K562 (cell line): ENCODE data around the gene SP2. TPM values are rescaled to one million over a fixed set of nuclear protein-coding genes. Genes with fewer than 3 reads are reported as not detected.

ENCODE experiments used
- ASH1L ChIP-seq: fragments of 450-650 bp; IDR thresholded peaks from 2 replicates; pipeline ENCODE4 v1.6.1; 2018; ENCODE audit warnings: borderline replicate concordance, mild to moderate bottlenecking, low read depth; ENCODE audit not compliant: partially characterized antibody
- CHD1 ChIP-seq: fragments of 200-600 bp; sonication (generic); IDR thresholded peaks from one replicate; pipeline ENCODE4 v1.6.1; 2012; ENCODE audit warnings: mild to moderate bottlenecking, moderate library complexity, low read length, inconsistent platforms
- CREM ChIP-seq: IDR thresholded peaks from 2 replicates; pipeline ENCODE4 v1.6.1; 2014; ENCODE audit warnings: antibody characterized with exemption, low read depth
- CXXC5 ChIP-seq: fragments of 250-450 bp; sonication (Bioruptor Pico); IDR thresholded peaks from 2 replicates; pipeline ENCODE4 v1.8.0; 2022; ENCODE audit warnings: inconsistent platforms, mild to moderate bottlenecking, moderate library complexity
- NFE2L1 ChIP-seq: fragments of 450-650 bp; IDR thresholded peaks from 2 replicates; pipeline ENCODE4 v1.6.1; 2016; ENCODE audit warnings: missing genetic modification characterization, low read depth, mild to moderate bottlenecking, missing compliant biosample characterization, moderate library complexity, borderline replicate concordance
- NR2C1 ChIP-seq, 2 experiments: fragments of 450-650 bp; IDR thresholded peaks; 2 replicates each; pipeline ENCODE4 v1.6.1; 2017; ENCODE audit warnings: mild to moderate bottlenecking in 2 of 2, antibody characterized with exemption in 1 of 2, inconsistent platforms in 1 of 2, missing compliant biosample characterization in 1 of 2, missing genetic modification characterization in 1 of 2
- PREB ChIP-seq: sonication (generic); formaldehyde crosslinking; IDR thresholded peaks from 2 replicates; pipeline ENCODE4 v1.8.1; 2023; ENCODE audit warnings: mild to moderate bottlenecking, missing genetic modification reagents
- TAF9B ChIP-seq: fragments of 450-650 bp; IDR thresholded peaks from 2 replicates; pipeline ENCODE4 v1.6.1; 2018; ENCODE audit warnings: mild to moderate bottlenecking; ENCODE audit not compliant: partially characterized antibody
- U2AF1 ChIP-seq: fragments of 200-400 bp; formaldehyde crosslinking; optimal IDR thresholded peaks from 2 replicates; pipeline ENCODE3; 2017; ENCODE audit warnings: mild to moderate bottlenecking, low read depth, low read length, moderate library complexity
- polyA plus RNA-seq, 8 experiments: library from polyadenylated mRNA; depleted of rRNA in 4 of 8; stranded (reverse) in 5 of 8; unstranded in 3 of 8; fragments of >200 nt; fragmentation: Nextera tagmentation in 2 of 8; fragmentation: Illumina TruSeq in 1 of 8; extraction: Ambion mirVana in 2 of 8; extraction: Trizol in 1 of 8; gene quantifications; 2 replicates each; pipeline versions ENCODE4 v1.2.1 to v1.2.3, GENCODE V29; 2011 to 2014; ENCODE audit warnings: inconsistent platforms in 1 of 8, missing spikeins in 1 of 8
- total RNA-seq, 7 experiments: library from RNA; depleted of rRNA in 6 of 7; stranded (reverse); fragments of >200 nt in 6 of 7; fragmentation: Illumina TruSeq in 2 of 7; extraction: Trizol in 2 of 7; gene quantifications; 2 replicates each; pipeline versions ENCODE4 v1.2.1 to v1.2.3, GENCODE V29; 2011 to 2021; ENCODE audit warnings: low replicate concordance in 1 of 7
- TF ChIP-seq, protein P1 (sequence below): fragments of 450-650 bp; IDR thresholded peaks from one replicate; pipeline ENCODE4 v1.6.1; 2018; ENCODE audit warnings: mild to moderate bottlenecking, moderate library complexity; ENCODE audit not compliant: partially characterized antibody
- TF ChIP-seq, protein P2 (sequence below): sonication (generic); formaldehyde crosslinking; IDR thresholded peaks from 2 replicates; pipeline ENCODE4 v1.8.1; 2023; ENCODE audit warnings: missing genetic modification reagents, mild to moderate bottlenecking, borderline replicate concordance
- TF ChIP-seq, protein P3 (sequence below): sonication (generic); formaldehyde crosslinking; IDR thresholded peaks from 2 replicates; pipeline ENCODE4 v1.8.0; 2023; ENCODE audit warnings: mild to moderate bottlenecking, missing genetic modification reagents

Gene SP2
- total and polyA plus RNA-seq, 9 of the 15 experiments (the other 6 are each of a cell fraction or from before 2014, with no cell fraction given): 0.77 to 22.3 (median 2.3) TPM

DNA sequence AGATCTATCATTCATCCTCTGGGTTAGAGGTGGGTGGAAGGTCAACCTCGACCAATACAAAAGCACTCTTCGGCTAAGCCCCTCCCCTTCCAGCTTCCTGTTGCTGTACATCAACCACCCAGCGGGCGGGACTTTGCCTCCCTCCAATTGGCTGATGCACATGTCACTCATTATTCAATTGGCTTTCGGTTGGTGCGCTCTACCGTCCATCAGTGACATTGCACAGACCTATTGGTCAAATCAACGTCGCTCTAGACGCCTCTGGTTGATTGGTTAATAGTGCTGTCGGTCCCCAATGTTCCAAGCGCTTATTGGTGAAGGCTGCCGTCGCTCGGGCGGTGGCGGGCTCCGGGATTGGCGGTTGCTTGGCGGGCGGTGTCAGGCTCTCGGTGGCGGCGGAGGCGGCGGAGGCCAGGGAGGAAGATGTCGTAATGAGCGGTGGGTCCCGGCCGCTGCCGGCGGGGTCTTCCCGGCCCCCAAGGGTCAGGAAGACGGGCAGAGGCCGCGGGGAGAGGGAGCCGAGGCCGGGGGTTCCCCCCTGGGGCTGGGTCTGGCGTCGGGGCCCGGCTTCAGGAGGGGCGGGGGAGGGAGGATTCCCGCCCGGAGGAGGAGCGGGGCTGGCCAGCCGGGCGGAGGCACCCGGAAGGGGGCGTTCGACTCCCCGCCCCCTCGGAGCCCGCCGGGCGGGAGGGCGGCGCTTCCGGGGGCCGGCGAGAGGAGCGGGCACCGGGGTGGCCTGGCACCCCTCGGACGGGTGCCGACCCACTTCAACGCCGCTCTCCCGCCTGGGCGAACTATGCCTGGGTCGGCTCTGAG lies at the start of gene SP2 (continued):
- peak; percentile 100 for TF ChIP-seq ASH1L
- TF ChIP-seq CREM: peak; percentile 95
- no peak for TF ChIP-seq TAF9B
- TF ChIP-seq, protein P1, sequence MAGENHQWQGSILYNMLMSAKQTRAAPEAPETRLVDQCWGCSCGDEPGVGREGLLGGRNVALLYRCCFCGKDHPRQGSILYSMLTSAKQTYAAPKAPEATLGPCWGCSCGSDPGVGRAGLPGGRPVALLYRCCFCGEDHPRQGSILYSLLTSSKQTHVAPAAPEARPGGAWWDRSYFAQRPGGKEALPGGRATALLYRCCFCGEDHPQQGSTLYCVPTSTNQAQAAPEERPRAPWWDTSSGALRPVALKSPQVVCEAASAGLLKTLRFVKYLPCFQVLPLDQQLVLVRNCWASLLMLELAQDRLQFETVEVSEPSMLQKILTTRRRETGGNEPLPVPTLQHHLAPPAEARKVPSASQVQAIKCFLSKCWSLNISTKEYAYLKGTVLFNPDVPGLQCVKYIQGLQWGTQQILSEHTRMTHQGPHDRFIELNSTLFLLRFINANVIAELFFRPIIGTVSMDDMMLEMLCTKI: no peak
- TF ChIP-seq, protein P2, sequence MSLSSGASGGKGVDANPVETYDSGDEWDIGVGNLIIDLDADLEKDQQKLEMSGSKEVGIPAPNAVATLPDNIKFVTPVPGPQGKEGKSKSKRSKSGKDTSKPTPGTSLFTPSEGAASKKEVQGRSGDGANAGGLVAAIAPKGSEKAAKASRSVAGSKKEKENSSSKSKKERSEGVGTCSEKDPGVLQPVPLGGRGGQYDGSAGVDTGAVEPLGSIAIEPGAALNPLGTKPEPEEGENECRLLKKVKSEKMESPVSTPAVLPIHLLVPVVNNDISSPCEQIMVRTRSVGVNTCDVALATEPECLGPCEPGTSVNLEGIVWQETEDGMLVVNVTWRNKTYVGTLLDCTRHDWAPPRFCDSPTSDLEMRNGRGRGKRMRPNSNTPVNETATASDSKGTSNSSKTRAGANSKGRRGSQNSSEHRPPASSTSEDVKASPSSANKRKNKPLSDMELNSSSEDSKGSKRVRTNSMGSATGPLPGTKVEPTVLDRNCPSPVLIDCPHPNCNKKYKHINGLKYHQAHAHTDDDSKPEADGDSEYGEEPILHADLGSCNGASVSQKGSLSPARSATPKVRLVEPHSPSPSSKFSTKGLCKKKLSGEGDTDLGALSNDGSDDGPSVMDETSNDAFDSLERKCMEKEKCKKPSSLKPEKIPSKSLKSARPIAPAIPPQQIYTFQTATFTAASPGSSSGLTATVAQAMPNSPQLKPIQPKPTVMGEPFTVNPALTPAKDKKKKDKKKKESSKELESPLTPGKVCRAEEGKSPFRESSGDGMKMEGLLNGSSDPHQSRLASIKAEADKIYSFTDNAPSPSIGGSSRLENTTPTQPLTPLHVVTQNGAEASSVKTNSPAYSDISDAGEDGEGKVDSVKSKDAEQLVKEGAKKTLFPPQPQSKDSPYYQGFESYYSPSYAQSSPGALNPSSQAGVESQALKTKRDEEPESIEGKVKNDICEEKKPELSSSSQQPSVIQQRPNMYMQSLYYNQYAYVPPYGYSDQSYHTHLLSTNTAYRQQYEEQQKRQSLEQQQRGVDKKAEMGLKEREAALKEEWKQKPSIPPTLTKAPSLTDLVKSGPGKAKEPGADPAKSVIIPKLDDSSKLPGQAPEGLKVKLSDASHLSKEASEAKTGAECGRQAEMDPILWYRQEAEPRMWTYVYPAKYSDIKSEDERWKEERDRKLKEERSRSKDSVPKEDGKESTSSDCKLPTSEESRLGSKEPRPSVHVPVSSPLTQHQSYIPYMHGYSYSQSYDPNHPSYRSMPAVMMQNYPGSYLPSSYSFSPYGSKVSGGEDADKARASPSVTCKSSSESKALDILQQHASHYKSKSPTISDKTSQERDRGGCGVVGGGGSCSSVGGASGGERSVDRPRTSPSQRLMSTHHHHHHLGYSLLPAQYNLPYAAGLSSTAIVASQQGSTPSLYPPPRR: peak; percentile 72; the same call in 1 of the 2 replicates
- TF ChIP-seq U2AF1: peak; percentile 38
- peak; percentile 98 for TF ChIP-seq NR2C1 (IDR thresholded peaks at IDR 0.05)
- TF ChIP-seq NR2C1 (tag; IDR thresholded peaks at IDR 0.05): peak; percentile 98
- TF ChIP-seq CXXC5: peak; percentile 93
- TF ChIP-seq, protein P3, sequence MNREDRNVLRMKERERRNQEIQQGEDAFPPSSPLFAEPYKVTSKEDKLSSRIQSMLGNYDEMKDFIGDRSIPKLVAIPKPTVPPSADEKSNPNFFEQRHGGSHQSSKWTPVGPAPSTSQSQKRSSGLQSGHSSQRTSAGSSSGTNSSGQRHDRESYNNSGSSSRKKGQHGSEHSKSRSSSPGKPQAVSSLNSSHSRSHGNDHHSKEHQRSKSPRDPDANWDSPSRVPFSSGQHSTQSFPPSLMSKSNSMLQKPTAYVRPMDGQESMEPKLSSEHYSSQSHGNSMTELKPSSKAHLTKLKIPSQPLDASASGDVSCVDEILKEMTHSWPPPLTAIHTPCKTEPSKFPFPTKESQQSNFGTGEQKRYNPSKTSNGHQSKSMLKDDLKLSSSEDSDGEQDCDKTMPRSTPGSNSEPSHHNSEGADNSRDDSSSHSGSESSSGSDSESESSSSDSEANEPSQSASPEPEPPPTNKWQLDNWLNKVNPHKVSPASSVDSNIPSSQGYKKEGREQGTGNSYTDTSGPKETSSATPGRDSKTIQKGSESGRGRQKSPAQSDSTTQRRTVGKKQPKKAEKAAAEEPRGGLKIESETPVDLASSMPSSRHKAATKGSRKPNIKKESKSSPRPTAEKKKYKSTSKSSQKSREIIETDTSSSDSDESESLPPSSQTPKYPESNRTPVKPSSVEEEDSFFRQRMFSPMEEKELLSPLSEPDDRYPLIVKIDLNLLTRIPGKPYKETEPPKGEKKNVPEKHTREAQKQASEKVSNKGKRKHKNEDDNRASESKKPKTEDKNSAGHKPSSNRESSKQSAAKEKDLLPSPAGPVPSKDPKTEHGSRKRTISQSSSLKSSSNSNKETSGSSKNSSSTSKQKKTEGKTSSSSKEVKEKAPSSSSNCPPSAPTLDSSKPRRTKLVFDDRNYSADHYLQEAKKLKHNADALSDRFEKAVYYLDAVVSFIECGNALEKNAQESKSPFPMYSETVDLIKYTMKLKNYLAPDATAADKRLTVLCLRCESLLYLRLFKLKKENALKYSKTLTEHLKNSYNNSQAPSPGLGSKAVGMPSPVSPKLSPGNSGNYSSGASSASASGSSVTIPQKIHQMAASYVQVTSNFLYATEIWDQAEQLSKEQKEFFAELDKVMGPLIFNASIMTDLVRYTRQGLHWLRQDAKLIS (CRISPR knock-in tag): no peak
- no peak for TF ChIP-seq NFE2L1 (tag)
- no peak for TF ChIP-seq PREB (CRISPR knock-in tag)
- TF ChIP-seq CHD1: no peak
